Kidney tubule cell (primary cell): Measurements from ENCODE around the gene CNTRL.

Experiments used
- DNase-seq: peaks from one replicate; pipeline ENCODE4 v3.0.0-alpha.2; 2018; ENCODE audit warnings: low spot score

The CNTRL gene

DNA sequence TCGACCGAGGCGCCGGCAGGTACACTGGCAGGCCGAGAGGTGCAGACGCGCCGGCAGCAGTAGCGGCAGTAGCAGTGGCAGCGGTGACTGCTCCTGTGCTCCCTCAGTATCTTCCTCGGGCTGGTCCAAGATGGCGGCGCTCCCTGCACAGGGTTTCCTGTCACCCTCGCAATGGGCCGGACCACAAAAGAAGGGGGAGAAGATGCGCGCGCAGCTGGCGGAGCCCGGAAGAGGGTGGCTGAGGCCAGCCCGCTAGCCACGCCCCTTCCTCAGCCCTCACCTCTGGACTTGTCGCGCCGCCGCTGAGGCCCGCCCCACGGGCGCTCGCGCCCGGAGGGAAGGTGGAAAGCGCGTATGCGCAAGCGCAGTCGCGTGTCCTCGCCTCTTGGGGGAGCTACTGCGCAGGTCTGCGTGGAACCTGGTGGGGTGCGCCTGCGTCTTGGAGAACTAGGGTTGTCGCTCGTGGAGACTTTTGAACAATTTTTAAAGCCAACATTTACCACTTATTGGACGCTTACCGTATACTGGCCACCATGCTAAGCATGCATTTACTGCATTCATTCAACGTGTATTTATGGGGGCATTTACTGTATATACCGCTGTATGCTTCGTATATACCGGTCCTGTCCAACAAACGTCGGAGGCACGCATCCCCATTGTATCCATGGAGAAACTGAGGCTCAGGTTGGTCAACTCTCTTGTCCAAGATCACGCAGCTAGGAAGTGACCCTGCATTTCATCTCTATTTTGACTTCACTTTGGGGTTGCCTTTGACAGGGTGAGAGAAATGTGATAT, 127.2 kb downstream of the CNTRL start, which contains the start of gene RAB14:
TSS of gene RAB14 (minus strand) at position 132 of the 796 bp plus-strand sequence. CDS start 8,457 bp downstream, outside the sequence.
- peak; percentile 99 for DNase-seq

DNA sequence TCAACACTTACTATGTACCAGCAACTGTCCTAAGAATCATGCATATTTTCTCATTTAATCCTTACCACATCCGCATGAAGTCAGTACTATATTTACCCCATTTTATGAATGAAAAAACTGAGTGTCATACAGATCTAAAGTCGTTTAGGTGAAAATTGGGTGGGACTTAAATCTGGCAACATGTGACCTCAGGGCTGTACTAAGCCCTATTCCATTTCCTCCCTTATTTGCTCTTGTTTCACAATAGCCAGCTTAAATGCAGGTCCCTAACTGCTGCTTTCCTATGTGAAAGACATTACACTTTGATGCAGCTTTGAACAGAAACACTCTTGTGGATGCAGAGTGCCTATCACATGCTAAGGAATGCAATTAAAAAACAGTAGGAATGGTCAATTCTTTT, 129.4 kb downstream of the CNTRL start:
- DNase-seq: no peak

DNA sequence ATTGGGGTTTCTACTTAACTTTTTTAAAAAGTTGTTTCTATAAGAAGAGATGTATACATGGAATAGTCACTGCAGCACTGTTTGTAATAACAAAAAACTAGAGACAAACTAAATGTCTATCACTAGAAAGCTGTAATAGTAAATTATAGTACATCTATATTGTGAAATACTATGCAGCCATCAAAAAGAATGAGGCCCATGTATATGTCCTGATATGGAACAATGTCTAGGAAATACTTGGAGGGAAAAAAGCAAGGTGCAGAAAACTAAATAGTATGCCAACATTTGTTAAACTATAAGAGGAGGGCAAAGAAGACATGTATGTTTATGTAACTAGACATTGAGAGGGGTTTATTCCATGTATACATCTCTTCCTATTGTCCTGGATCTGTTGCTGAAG, 129.9 kb downstream of the CNTRL start:
- DNase-seq: no peak

DNA sequence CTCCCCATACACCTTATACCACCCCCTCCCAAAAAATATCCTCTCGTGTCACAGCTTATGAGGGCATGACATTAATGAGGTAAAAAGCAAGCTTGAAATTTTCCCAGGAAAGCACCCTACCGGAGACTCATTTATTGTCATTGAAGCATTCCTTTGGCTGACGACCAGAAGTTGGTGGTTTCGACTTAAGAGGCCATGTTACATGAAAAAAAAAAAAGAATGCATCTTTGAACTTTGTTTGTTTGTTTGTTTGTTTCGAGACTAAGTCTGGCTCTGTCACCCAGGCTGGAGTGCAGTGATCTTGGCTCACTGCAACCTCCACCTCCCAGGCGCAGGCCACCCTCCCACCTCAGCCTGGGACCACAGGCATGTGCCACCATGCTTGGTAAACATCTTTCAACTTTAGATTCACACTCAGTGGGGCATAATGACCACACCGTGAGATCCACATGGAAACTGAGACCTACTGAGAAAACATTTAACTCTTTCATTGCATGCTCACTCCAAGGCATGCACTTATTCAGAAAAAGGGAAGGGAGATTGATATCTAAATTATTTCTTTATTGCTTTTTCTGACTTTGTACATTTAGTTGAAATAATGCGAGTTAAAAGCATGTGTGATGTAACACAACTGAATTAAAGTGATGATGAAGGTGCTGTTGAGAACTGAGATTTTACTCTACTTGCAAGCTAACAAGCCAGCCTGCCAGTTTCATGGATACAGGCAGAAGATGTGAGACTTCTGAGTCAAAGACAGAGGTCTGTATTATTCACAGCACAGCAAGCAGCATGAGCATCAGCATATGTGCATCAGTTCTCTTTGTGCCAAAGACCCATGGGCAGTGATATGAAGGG, 132.0 kb downstream of the CNTRL start:
- DNase-seq: no peak

DNA sequence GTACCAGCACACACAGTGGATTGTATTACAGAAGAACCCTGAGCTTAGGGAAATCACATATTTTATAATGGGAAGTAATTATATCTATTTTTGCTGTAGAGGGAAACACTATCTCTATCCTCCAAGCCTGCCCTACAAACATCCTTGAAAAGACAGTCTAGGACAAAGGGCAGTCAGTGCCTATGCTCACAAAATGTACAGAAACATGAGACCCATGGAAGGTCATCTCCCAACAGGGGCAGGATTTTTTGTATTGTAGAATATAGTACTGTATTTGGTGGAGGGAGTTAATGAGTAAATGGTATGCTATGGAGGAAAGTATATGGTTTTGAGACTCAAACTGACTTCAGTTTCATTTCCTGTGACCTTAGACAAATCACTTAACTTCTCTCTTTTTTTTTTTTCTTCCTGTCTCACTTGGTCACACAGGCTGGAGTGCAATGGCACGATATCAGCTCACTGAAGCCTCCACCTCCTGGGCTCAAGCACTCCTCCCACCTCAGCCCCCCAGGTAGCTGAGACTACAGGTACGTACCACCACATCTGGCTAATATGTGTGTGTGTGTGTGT, 132.7 kb downstream of the CNTRL start:
- no peak for DNase-seq

DNA sequence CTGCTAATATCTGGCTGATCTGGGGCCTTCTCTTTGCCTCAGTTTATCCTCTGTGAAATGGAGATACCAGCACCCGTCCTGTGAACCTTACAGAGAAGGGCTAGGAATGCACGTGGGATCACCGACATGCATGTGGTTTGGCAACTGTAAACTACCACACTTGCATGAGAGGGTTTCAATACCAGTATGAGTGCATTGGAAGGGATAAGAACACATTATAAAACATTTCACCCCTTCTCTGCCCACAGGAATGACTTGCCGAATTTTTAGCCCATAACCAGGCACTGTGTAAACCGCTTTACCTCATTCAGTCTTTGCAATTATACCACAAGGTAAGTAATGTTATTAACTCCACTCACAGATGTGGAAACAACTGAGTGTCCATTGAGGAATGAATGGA, 135.8 kb downstream of the CNTRL start:
- DNase-seq: no peak

DNA sequence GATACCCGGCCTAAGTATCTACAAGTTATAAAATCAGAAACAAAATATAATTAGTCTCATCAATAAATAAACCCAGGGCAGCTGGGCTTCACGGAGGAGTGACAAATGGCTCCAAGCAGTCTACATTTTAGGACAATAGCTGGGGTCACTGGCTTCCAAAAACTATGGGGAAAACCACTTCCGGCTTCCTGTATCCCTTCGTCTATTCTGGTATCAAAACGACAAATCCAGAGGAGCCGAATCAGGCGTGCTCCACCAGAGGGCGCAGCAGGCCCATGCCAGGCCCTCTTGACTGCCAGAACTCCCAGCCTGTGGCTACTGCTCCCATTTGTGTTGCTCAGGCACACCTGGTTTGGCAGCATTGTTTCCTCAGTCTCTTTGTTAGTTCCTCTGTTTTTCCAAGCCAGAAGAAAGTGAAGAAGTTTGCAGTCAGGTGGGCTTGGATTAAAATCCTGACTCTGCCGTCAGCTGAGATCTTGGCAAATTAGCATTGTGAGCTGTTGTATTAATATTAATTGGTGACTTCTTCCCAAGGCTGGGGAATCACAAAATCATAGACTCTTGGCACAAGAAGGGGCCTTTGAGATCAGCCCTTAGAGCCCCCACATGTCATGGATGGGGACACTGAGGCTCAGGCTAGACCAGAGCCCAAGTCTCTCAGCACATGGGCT, 138.5 kb downstream of the CNTRL start:
- peak; percentile 88 for DNase-seq

DNA sequence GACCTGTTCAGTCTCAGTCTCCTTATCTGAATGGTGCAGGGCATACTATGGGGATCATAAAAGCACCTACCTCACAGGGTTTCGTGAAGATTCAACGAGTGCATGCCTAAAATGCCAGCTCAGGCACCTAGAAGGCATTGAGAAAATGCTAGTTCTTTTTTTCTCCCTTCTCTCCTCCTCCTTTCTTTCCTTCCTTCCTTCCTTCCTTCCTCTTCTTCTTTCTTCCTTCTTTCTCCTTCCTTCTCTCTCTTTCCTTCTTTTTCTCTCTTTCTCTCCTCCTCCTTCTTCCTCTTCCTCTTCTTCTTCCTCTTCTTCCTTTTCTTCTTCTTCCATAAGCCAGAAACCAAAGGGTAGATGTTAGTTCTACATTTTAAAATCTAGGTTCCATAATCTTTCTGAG, 139.2 kb downstream of the CNTRL start:
- no peak for DNase-seq

DNA sequence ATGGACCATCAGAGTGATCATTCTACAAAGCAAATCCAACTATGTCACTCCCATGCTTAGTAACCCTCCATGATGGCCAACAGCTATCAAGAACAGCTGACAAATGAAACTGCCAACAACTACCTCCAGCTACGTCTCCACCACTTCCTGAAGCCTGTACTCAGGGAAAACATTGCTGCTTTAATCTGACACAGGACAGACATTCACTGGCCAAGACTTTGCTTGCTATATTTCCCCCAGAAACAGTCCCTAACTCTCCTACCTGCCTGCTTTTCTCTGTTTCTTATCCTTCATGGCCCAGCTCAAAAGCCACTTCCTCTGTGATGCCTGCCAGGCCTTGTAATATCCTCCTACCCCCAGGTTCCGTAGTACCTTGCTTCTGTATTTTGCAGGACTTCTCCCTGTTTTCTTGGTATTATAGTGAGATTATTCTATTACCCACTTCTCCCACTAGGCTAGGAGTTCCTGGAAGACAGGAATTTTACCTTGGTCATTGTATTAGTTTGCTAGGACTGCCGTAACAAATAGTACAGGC, 141.6 kb downstream of the CNTRL start:
- DNase-seq: no peak

DNA sequence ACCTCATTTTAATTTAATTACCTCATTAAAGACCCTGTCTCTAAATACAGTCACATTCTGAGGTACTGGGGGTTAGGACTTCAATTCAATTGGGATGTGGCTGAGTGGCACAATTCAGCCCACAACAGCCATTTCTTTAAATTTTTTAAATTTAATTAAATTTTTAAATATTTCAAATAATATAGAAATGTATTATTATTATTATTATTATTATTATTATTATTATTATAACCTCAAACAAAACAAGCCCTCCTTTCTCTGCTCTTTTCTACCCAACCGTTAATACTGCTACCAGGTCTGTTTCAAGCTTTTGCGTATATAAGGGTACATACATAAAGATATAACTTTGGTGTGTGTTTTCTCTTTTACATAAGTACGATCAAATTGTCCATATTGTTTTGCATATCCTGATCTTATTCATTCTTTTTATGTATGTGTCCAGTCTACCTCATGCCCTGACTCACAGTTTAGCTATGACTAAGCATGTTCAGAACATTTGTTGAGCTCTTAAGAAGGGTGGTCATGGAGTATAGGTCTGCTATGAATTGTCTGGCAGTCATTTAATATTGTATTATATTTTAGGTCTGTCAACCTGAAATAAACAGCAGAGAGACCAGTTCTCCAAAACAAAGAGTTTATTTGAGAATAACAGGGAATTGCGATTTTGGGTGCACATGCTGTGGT, 143.0 kb downstream of the CNTRL start:
- DNase-seq: peak; percentile 54

DNA sequence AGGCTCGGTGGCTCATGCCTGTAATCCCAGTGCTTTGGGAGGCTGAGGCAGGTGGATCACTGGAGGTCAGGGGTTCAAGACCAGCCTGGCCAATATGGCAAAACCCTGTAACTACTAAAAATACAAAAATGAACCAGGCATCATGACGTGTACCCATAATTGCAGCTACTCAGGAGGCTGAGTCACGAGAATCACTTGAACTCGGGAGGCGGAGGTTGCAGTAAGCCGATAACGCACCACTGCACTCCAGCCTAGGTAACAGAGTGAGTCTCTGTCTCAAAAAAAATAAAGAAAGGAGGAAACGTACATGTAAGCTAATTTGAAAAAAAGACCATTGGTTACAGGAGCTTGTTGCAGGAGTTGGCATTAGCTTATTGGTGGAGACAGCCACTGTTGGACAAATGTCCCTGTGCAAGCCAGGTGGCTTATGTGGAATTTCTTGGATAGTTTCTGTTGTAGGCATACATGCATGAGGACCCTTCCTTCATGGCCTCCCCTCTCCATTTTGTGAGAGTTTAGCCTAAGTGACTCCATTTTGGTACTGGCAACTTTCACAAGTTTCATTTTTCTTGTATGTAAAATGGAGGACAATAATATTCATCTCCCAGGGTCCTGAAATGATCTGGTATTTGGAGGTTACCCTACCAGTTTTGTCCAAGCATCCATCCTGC, 143.7 kb downstream of the CNTRL start:
- DNase-seq: no peak

DNA sequence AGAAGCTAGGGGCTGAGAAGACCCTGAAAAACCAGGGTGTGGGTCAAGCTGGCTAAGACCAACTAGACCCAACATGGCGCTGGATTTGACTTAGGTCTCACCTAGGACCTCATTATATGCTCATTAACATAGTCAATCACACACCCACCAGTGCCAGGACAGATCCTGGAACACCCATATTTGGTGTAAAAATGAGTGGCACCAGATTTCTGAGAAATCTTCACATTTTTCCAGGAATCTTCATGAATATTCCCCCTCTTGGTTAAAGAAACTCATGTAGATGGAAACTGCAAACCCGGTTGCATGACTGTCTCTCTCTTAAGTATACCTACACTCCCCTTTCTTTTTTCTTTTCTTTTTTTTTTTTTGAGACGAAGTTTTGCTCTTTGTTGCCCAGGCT, 144.8 kb downstream of the CNTRL start:
- DNase-seq: no peak

DNA sequence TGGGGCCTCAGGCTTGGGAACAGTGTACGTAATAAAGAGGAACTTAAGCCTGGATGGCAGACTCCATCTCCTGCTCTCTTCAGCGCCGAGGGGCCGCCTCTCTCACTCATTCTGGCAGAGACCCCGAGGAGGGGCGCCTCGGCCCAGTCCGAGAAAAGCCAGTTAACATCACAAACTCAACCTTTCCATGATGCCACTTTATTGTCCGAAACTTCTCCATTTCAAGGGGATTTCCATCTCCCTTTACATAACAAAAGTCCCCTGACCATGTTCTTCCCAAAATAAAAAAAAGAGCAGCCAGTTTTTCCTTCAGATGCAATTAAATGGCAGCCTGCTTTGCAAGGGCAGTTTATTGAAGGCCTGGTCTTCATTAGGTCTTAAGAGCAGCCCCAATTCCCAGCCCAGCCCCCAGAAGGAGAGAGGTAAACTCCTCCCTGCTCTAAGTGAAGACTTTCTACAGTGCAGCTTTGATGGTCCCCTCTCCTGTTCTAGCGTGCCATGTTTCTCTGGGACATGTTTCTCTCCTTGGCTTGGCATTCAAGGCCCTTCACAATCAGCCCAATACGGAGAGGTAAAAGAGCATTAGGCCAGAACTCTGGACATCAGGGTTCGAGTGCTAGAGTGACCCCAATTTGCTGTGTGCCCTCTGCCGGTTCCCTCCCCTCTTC, 146.4 kb downstream of the CNTRL start:
- no peak for DNase-seq

DNA sequence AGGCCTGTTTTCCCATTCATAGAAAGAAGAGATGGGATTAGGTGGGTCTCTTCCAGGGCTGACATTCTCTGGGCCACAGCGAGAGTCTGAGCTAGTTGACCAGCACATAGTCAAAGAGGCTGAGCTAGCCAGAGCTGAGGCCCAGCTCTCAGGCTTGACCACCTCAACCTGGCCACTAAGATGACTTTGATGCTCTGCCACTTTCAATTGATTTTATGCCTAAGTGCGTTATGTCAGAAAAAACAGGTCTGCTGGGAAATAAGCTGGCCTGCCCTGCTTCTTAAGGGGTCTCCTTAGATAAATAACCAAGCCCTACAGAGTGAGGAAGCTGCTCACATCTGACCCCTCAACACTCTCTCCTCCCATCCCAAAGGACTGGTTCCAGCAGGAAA, 146.9 kb downstream of the CNTRL start:
- no peak for DNase-seq

DNA sequence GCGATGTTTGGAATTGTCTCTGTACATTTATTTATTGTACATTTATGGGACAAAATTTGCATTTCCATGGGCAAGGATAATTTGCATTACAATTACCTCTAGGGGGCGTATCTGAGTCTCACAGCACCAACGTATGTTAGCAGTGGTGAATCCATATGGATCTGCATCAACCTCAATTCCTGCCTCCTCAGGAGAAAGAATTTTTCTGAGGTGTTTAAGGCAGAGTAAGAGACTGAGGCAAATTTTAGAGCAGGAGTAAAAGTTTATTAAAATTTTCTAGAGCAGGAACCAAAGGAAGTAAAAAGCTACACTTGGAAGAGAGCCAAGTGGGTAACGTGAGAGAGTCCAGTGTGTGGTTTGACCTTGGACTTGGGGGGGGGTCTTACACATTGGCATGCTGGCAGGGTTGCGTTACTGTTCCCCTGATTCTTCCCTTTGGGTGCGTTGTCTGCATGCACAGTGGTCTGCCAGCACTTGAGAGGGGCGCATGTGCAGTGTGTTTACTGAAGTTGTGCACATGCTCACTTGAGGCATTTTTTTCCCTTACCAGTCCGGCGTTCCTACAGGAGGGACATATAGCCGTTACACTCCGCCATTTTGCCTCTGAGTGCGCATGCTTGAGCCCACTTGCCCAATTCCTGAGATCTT, 147.9 kb downstream of the CNTRL start:
- DNase-seq: peak; percentile 40

DNA sequence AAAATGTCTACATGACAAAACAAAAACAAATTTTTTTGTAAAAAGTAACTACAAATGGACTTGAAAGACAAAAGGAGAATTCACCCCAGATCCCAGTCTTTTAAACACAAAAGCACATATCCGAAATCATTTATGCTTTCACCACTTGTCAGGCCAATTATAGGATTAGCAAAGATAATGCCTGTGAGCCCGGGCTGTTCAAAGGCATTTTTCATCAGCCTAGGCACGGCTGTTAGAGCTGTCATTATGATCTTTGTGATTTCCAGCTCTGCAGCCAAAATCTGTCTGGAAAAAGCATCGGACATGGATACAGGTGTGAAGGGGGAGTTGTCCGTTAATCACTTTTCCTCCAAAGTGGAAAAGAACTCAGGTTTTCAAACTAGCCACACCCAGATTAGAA, 150.5 kb downstream of the CNTRL start:
- DNase-seq: no peak

DNA sequence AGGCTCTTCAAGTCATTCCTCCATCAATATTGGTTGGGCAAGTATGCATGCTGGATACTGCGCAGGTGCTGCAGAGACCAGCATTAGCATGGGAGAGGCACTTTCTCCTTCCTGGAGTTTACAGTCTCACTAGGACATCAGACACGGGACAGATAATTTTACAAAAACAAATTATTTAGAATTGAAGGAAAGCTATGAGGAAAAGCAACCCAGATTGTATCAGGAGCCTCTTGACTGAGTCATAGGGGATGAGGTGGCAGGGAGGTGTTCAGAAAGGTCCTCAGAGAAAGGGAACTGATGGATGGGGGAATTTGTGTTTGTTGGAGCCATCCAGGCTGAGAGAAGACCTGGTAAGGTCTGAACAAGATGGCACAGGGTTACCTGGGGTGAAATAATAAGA, 151.4 kb downstream of the CNTRL start:
- peak; percentile 46 for DNase-seq
